ENCODE results near the gene TSGA10IP. TPM values are rescaled to one million over a fixed set of nuclear protein-coding genes. Genes with fewer than 3 reads are reported as not detected.

Gene TSGA10IP
- total RNA-seq, 2 experiments from 2014 or later = not detected

- Mint-ChIP-seq H3K27ac (peak overlapping the region; percentile 59), H3K4me1 (peaks cover 2% of the 10 kb centered on the region), H3K9me3 (ENCODE audit: low read depth) (no peaks in the 10 kb centered on the region), H3K36me3 (ENCODE audit: low read depth) (peaks cover 2% of the 10 kb centered on the region), H3K27me3 (no peaks in the 10 kb centered on the region), H3K4me3 (no peak overlapping the region)
- ChIA-PET POLR2A (interaction anchor here (0.6 kb wide), 1 partner anchor 211 kb away, joined by 3 read pairs; no protein-coding TSS in a partner anchor), CTCF (interaction anchor here (0.6 to 3.5 kb wide), 23 partner anchors 9 to 485 kb away, joined by 3 to 42 read pairs (median 4); partner anchors contain the start of genes CCDC85B, FIBP, MUS81 and PCNX3)
- DNase-seq = peak; percentile 95
- intact Hi-C loops (cut with DNase I, micrococcal nuclease) = loop anchor here (1.0 to 5.0 kb wide), 10 partner anchors 101 to 362 kb away; partner anchors contain the start of genes FIBP (in 2 of the 2), AP5B1 (in 1 of the 2), KAT5 (in 1 of the 2) and MUS81 (in 1 of the 2)
- ATAC-seq = peak; percentile 99
These were observed 43.7 kb downstream of the TSGA10IP start for GRCh38 chr11:65988791-65989592.

DNA sequence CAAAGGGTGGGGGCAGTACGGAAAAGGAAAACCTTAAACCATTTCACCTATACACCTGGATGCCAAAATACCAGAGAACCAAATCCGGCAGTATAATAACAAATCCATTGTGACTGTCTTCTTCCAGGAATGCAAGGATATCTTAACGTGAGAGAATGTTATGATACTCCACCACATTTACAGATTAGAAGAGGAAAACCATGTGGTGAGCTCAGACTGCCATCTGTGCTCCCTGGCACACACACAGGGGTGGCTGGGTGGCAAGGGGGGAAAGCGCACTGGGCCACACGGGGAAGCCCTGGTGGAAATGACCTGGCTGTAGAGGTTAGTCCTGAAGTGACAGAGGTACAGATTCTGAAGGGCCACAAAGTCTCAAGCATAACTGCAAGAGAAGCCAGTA, 46.8 kb downstream of the TSGA10IP start:
- no peaks in the 10 kb centered on the region for H3K9me3 Mint-ChIP-seq (ENCODE audit: low read depth)
- ChIA-PET CTCF (interaction anchor here (0.9 to 3.6 kb wide), 5 partner anchors 104 to 280 kb away, joined by 3 to 21 read pairs (median 4); partner anchors contain the start of genes FIBP and KAT5), POLR2A (no interaction called here)
- H3K4me1 Mint-ChIP-seq = peaks cover 2% of the 10 kb centered on the region
- no peak overlapping the region for H3K4me3 Mint-ChIP-seq
- DNase-seq (no peak), ATAC-seq (no peak)
- peaks cover 8% of the 10 kb centered on the region for H3K36me3 Mint-ChIP-seq (ENCODE audit: low read depth)
- intact Hi-C loops (cut with DNase I, micrococcal nuclease) = no loop called here
- no peaks in the 10 kb centered on the region for H3K27me3 Mint-ChIP-seq
- no peak overlapping the region for H3K27ac Mint-ChIP-seq

GRCh38 chr11:65997286-65997685, 52.0 kb downstream of the TSGA10IP start:
- intact Hi-C loops (cut with DNase I, micrococcal nuclease) = no loop called here
- H3K4me1 Mint-ChIP-seq = peaks cover 21% of the 10 kb centered on the region
- H3K27ac Mint-ChIP-seq = peak overlapping the region; percentile 35
- peaks cover 43% of the 10 kb centered on the region for H3K36me3 Mint-ChIP-seq (ENCODE audit: low read depth)
- POLR2A ChIA-PET = no interaction called here
- H3K9me3 Mint-ChIP-seq (ENCODE audit: low read depth) = no peaks in the 10 kb centered on the region
- ATAC-seq (no peak), DNase-seq (no peak)
- H3K4me3 Mint-ChIP-seq = no peak overlapping the region
- CTCF ChIA-PET = no interaction called here
- no peaks in the 10 kb centered on the region for H3K27me3 Mint-ChIP-seq

DNA sequence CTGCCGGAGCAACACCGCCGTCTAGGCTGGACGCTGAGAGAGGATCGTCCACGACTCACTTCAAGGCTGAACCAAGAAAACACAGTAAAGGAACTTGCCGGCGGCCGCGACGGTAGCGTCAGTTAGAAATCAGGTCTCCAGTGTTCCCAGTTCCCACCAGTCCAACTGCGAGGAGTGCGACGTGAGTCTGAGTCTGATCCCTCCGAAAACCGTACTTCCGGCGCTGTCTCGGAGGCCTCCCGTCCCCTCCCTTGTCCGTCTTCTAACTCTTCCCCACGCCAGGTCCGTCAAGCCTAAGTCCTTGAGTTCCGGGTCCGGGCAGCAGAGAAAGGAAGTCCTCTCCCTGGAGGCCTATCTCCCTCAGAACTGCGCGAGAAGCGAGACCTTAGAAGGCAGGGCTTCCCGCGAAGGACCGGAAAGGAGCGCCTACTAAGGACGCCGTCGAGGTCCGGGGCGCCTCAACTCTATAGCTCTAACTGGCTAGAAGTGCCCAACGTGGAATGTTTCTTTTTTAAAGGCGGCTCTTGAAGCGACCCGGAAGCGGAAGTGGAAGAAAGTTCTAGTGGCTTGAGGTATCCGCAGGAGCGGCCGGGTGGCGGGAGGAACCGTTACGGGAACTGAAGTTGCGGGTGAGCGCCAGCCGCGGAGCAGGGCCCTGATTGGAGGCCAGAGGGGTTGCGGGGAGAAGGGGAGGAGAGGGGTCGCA, 56.8 kb downstream of the TSGA10IP start, which contains the start of the genes BANF1 and EIF1AD:
TSS of gene BANF1 (plus strand) at position 562 of the 706 bp plus-strand sequence. CDS start 748 bp downstream, outside the sequence.
TSS of gene EIF1AD (minus strand) at position 216 of the 706 bp plus-strand sequence. CDS start 1,768 bp downstream, outside the sequence.
- Mint-ChIP-seq H3K27ac (peak within 1 kb of the TSS; percentile 98), H3K36me3 (ENCODE audit: low read depth) (peaks cover 59% of the 10 kb centered on the region), H3K4me3 (peak within 1 kb of the TSS; percentile 100), H3K9me3 (ENCODE audit: low read depth) (no peaks in the 10 kb centered on the region), H3K4me1 (peaks cover 36% of the 10 kb centered on the region), H3K27me3 (no peaks in the 10 kb centered on the region)
- ATAC-seq (peak; percentile 88), DNase-seq (peak; percentile 95)
- POLR2A ChIA-PET = interaction anchor here (0.6 to 1.5 kb wide), 6 partner anchors 11 to 310 kb away, joined by 3 to 6 read pairs (median 4); partner anchors contain the start of genes FIBP and SF3B2
- intact Hi-C loops (cut with DNase I, micrococcal nuclease) = loop anchor here (1.0 to 5.0 kb wide), 26 partner anchors 21 to 590 kb away; partner anchors contain the start of genes KAT5 (in 2 of the 2), SART1 (in 2 of the 2), SF3B2 (in 2 of the 2) and AP5B1 (in 1 of the 2)
- CTCF ChIA-PET = interaction anchor here (0.6 to 1.5 kb wide), 12 partner anchors 9 to 282 kb away, joined by 3 to 10 read pairs (median 4); partner anchors contain the start of genes CST6, FIBP, MUS81 and RNASEH2C

- Mint-ChIP-seq H3K4me3 (peak overlapping the region; percentile 100), H3K4me1 (peaks cover 34% of the 10 kb centered on the region), H3K36me3 (ENCODE audit: low read depth) (peaks cover 53% of the 10 kb centered on the region), H3K9me3 (ENCODE audit: low read depth) (no peaks in the 10 kb centered on the region), H3K27me3 (no peaks in the 10 kb centered on the region), H3K27ac (peak overlapping the region; percentile 85)
- intact Hi-C loops (cut with DNase I, micrococcal nuclease) = loop anchor here (1.0 to 5.0 kb wide), 26 partner anchors 20 to 590 kb away; partner anchors contain the start of genes KAT5 (in 2 of the 2), SART1 (in 2 of the 2), SF3B2 (in 2 of the 2) and AP5B1 (in 1 of the 2)
- DNase-seq (no peak), ATAC-seq (peak; percentile 64)
- ChIA-PET CTCF (interaction anchor here (0.6 to 1.5 kb wide), 12 partner anchors 8 to 282 kb away, joined by 3 to 10 read pairs (median 4); partner anchors contain the start of genes CST6, FIBP, MUS81 and RNASEH2C), POLR2A (interaction anchor here (0.6 to 1.5 kb wide), 7 partner anchors 10 to 310 kb away, joined by 3 to 6 read pairs (median 4); partner anchors contain the start of genes FIBP and SF3B2)
These were observed 57.5 kb downstream of the TSGA10IP start for GRCh38 chr11:66002648-66003225.

DNA sequence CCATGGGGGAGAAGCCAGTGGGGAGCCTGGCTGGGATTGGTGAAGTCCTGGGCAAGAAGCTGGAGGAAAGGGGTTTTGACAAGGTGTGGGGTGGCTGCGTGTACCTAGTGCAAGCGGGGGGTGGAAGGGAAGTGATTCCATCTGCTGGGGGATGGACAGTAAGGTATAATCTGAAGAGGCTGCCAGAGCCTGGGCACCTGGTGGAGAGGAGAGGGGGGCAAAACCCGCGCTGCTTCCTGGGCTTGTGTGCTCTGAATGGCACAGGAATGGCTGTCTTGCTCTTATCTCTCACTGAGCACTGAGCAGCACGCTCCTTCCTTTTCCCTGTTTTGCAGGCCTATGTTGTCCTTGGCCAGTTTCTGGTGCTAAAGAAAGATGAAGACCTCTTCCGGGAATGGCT, 58.0 kb downstream of the TSGA10IP start:
- peaks cover 49% of the 10 kb centered on the region for H3K36me3 Mint-ChIP-seq (ENCODE audit: low read depth)
- no peaks in the 10 kb centered on the region for H3K9me3 Mint-ChIP-seq (ENCODE audit: low read depth)
- no peak for DNase-seq
- H3K27ac Mint-ChIP-seq = peak overlapping the region; percentile 85
- intact Hi-C loops (cut with DNase I, micrococcal nuclease) = loop anchor here (2.0 to 5.0 kb wide), 6 partner anchors 20 to 589 kb away; partner anchors contain the start of genes CCDC87 (in 1 of the 2), CCS (in 1 of the 2), KAT5 (in 1 of the 2) and SF3B2 (in 1 of the 2)
- peak overlapping the region; percentile 100 for H3K4me3 Mint-ChIP-seq
- H3K27me3 Mint-ChIP-seq = no peaks in the 10 kb centered on the region
- POLR2A ChIA-PET = interaction anchor here (0.7 to 1.5 kb wide), 2 partner anchors 115 to 192 kb away, joined by 4 to 5 read pairs; partner anchors contain the start of gene FIBP
- CTCF ChIA-PET = interaction anchor here (1.1 to 1.5 kb wide), 6 partner anchors 8 to 132 kb away, joined by 3 to 7 read pairs (median 4); partner anchors contain the start of genes CST6, FIBP and SART1
- peaks cover 33% of the 10 kb centered on the region for H3K4me1 Mint-ChIP-seq
- ATAC-seq = no peak

DNA sequence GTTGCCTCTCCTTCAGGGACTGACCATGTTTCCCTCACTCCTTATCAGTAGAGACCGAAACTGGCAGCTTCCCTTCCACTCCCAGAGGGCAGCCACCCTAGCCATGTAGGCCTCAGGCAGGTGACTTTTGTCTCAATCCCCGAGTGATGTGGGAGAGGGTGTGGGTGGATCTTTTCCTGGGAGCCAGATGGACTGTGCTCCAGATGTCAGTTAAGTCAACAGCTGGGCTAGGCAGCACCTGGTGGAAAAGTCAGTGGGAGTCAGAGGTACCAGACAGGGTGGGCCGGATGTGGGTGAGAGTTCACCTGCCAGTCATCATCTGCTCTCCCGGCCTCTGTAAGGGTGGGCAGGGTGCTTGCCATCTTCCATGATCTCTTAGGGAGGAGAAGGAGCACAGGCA, 58.9 kb downstream of the TSGA10IP start:
- no peaks in the 10 kb centered on the region for H3K9me3 Mint-ChIP-seq (ENCODE audit: low read depth)
- no peaks in the 10 kb centered on the region for H3K27me3 Mint-ChIP-seq
- H3K27ac Mint-ChIP-seq = peak overlapping the region; percentile 60
- H3K4me1 Mint-ChIP-seq = peaks cover 32% of the 10 kb centered on the region
- ChIA-PET POLR2A (interaction anchor here (0.8 kb wide), 1 partner anchor 18 kb away, joined by 3 read pairs; no protein-coding TSS in a partner anchor), CTCF (interaction anchor here (1.0 kb wide), 1 partner anchor 18 kb away, joined by 4 read pairs; no protein-coding TSS in a partner anchor)
- peaks cover 42% of the 10 kb centered on the region for H3K36me3 Mint-ChIP-seq (ENCODE audit: low read depth)
- H3K4me3 Mint-ChIP-seq = peak overlapping the region; percentile 55
- intact Hi-C loops (cut with DNase I, micrococcal nuclease) = loop anchor here (5.0 kb wide), 3 partner anchors 48 to 588 kb away; partner anchors contain the start of genes CCDC87 (in 1 of the 2), CCS (in 1 of the 2), KAT5 (in 1 of the 2) and SF3B2 (in 1 of the 2)
- ATAC-seq (no peak), DNase-seq (no peak)

DNA sequence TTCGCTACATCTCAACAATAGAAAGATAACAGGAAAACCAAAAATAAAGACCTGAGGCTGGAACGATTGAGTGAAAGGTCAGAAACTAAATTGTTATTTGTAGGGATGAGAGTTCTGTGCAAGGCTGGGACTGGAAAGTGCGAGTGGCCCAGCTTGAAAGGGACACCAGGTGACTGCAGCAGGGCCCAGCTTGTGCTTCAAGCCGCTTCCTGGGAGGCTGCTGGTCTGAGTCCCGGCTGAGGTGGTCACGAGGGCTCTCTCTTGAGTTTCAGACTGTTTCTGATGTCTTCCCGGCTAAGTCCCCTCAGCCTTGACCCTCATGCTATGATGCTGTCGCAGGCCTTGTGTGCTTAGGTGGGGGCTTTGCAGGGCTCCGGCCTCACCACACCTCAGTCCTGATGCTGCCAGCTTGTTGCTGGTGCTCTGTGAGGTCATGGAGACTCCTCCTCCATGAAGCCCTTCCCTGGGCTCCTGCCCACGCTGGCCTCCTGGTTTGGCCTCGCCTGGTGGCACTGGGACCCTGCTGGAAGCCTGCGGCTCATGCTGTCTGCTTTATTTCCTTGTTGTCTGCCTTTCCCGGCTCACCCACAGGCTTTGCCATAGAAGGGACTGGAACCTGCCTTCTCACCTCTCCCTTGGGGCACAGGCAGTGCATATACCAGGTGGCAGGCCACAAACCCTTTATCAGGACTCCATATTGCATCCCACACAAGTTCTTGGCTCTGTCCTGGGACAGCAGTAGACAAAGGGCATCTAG, 61.0 kb downstream of the TSGA10IP start:
- intact Hi-C loops (cut with DNase I, micrococcal nuclease) = no loop called here
- ATAC-seq (no peak), DNase-seq (no peak)
- H3K4me3 Mint-ChIP-seq = no peak overlapping the region
- ChIA-PET CTCF (interaction anchor here (0.6 to 2.4 kb wide), 2 partner anchors 16 kb away, joined by 3 to 9 read pairs; no protein-coding TSS in a partner anchor), POLR2A (interaction anchor here (1.0 kb wide), 1 partner anchor 116 kb away, joined by 4 read pairs; the partner anchor contains the start of gene CCDC85B)
- H3K9me3 Mint-ChIP-seq (ENCODE audit: low read depth) = no peaks in the 10 kb centered on the region
- H3K27me3 Mint-ChIP-seq = peaks cover 3% of the 10 kb centered on the region
- H3K36me3 Mint-ChIP-seq (ENCODE audit: low read depth) = peaks cover 25% of the 10 kb centered on the region
- peaks cover 15% of the 10 kb centered on the region for H3K4me1 Mint-ChIP-seq
- H3K27ac Mint-ChIP-seq = peak overlapping the region; percentile 32

DNA sequence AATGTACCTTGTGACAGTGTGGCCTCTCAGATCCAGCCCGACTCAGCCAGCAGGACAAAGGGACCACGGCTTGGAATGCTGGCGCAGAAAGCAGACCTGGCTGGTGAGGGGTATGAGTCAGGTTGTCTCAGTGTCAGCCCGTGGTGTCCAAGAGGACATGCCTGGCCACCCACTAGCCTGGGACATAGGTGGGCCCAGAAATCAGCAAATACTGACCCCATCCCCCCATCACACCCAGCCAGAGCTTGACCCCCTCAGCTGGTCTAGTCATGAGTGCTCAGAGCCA, 61.6 kb downstream of the TSGA10IP start:
- H3K36me3 Mint-ChIP-seq (ENCODE audit: low read depth) = peaks cover 23% of the 10 kb centered on the region
- peaks cover 6% of the 10 kb centered on the region for H3K27me3 Mint-ChIP-seq
- no peaks in the 10 kb centered on the region for H3K9me3 Mint-ChIP-seq (ENCODE audit: low read depth)
- no peak overlapping the region for H3K4me3 Mint-ChIP-seq
- ATAC-seq (no peak), DNase-seq (no peak)
- H3K4me1 Mint-ChIP-seq = peaks cover 15% of the 10 kb centered on the region
- intact Hi-C loops (cut with DNase I, micrococcal nuclease) = no loop called here
- H3K27ac Mint-ChIP-seq = no peak overlapping the region
- POLR2A ChIA-PET = no interaction called here
- CTCF ChIA-PET = interaction anchor here (2.4 kb wide), 1 partner anchor 16 kb away, joined by 9 read pairs; no protein-coding TSS in a partner anchor

All from activated CD4-positive, alpha-beta T cell treated with anti-CD3 and anti-CD28 coated beads for 36 hours (primary cell).